Activated CD8-positive, alpha-beta memory T cell treated with anti-CD3 and anti-CD28 coated beads for 24 hours (primary cell): ENCODE data around the gene SCT.

Source experiments
- DNase-seq: peaks from one replicate; pipeline ENCODE4 v3.0.0-alpha.2; 2020

SCT gene

DNA sequence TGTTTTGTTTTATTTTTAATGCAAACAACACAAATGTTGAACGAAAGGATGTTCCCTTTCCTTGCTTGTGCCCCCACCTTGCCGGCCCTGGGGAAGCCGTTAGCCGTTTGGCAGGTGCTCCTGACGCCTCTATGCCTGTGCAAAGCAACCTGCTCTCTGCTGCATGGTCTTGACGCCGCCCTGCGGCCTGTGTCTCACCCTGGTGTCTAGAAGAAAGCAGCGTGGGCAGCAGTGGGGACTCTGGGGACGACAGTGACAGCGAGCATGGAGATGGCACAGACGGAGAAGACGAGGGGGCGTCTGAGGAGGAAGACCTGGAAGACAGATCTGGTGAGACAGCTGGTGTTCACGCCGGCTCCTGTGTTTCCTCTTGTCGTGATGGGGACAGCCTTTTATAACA lies 45.2 kb downstream of the SCT start:
- DNase-seq = no peak

DNA sequence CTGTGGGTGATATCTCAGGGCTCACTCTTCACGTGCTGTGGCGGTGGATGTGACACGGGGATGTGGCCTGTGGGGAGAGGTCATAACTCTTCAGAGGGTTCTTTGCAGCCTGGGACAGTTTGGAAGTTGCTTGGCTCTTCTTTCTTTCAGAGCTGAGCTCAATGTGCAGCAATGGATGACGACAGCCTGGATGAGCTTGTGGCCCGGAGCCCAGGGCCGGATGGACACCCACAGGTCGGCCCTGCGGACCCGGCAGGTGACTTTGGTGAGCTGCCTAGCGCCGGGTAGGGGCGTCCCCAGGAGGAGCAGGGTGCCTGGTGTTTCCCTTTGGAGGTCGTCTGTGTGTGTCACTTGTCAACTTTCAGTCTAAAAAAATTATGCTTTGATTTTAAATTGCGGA lies 45.6 kb downstream of the SCT start:
- DNase-seq = no peak

DNA sequence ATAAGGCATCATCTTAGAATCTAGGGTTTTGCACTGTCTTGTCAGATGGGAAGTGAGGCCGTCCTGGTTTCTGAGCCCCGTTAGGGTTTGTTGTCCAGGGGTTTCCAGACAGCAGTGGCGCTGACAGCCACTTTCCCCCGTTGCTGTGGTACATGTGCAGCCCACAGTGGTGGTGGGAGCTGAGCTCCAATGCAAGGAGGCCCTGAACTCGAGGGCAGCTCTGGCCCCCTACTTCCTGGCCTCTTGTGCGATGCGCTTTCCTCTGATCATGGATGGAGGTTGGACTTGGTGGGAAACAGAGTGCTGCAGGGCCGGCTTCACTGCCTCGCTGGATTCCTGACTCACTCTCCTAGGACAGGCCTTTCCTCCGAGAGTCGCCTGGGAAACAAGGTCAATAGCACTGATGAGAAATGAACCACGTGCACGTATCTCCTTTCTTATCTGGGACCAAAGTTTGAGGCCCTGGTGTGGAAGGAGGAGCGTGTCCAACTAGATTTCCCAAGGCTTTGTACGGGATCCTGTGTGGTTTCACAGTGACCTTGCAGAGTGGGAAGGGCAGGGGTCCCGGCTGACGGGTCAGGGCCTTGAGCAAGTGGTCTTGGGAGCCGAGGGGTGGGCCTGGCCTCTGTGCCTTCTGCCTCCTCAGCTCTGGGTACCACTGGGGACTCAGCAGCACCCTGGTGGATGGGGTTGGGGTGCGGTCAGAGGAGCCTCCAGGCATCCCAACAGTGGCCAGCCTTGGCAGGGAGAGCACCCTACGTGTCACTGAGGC lies 47.0 kb downstream of the SCT start:
- no peak for DNase-seq

DNA sequence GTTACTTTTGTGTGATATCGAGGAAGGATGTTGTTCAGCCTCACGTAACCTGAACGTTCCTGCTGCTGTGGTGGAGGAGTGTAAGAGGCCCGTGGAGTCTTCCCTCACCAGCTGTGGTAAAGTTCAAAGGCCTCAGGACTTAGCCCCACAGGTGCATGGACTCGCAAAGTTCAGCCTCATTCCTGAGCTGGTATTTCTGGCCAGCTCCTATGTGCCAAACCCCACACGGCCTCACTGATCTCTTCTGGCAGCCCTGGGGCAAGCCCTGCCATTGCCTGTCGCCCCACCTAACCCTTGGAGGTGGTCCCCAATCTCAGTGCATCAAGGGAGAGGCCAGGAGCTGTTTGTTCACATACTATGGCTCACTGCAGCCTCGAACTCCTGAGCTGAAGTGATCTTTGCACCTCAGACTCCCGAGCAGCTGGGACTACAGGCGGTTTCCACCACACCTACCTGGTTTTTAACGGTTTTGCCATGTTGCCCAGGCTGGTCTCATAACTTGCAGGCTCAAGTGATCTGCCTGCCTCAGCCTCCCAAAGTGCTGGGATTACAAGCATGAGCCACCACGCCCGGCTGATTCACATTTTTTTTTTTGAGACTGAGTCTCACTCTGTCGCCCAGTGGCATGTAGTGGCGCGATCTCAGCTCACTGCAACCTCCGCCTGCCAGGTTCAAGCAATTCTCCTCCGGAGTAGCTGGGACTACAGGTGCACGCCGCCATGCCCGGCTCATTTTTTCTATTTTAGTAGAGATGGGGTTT lies 48.5 kb downstream of the SCT start:
- no peak for DNase-seq

DNA sequence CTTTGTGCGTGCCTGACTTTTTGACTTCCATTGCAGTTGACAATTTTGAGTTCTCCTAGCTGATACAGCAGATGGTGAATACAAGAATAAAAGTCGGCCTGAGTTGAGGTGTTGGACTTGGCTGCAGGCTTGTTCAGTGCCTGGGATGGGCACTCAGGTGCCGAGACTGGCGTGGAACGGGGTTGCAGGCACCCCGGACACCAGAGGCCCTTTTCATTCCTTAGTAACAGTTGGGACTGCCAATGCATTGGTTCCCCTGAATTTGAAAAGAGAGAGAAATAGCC lies 49.4 kb downstream of the SCT start:
- DNase-seq = no peak

DNA sequence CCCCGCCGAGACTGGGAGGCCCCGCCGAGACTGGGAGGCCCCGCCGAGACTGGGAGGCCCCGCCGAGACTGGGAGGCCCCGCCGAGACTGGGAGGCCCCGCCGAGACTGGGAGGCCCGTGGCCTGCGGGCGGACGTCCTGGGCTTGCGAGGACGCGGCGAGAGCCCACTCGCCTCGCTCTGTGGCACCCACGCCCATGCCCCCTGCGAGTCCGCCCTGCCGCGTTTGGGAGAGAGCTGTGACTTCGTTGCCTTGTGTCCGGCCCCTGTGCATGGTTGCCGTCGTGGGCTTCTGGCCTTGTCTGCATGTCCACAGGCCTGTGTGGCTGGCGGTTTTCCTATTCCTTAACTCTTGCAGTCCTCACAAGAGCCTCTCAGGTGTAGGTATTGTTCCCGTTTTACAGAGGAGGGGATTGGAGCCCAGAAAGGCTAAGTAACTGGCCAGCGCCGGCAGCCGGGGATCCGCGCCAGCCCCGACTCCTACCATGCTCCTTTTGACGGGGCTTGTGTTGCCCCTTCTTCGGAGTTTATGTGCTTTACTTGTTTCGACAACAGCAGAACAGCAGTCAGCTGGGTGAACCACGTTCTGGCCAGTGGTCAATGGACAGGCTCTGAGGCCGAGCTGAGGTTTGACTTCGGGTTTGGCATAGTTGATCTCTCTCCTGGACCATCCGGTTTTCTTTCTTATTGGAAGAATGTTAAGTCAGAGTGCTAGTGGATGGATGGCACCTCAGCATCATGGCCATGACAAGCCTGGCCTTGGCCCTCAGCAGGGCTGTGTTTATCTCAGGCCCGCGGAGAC lies 50.0 kb downstream of the SCT start:
- no peak for DNase-seq
